ENCODE measurements around the gene BIK. TPM values are rescaled to one million over a fixed set of nuclear protein-coding genes. Genes with fewer than 3 reads are reported as not detected.

Gene BIK
- total and polyA plus RNA-seq, 2 experiments from 2014 or later, result 9.6 to 9.8 TPM

DNA sequence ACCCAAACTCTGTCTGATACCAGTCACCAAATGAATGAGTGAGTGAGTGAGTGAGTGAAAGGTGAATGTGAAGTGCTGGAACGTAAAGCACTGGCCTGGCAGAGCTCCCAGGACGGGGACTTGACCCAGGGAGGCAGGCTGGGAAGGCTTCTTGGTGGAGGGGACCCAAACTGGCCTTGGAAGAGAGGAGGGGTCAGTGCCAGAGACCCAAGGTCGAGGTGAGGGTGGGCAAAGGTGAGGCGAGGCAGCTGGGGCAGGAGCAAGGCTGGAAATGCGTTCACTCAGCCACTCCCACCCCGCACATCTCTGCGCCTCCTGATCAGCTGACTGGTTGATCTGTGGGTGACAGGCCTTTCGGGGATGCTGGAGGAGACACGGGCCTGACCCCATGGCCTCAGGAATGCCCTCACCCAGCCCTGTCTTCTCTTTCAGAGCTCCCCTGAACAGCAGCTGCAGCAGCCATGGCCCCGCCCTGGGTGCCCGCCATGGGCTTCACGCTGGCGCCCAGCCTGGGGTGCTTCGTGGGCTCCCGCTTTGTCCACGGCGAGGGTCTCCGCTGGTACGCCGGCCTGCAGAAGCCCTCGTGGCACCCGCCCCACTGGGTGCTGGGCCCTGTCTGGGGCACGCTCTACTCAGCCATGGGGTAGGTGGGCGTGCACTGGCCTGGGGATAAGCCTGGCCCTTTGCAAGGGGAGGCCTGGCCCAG lies 48.4 kb downstream of the BIK start:
- H3K9me3 Mint-ChIP-seq, result no peaks in the 10 kb centered on the region
- no peaks in the 10 kb centered on the region for H3F3A ChIP-seq (replicated peaks; ENCODE audit: low read depth)
- no peaks in the 10 kb centered on the region for H3K79me2 ChIP-seq (replicated peaks; ENCODE audit: insufficient read depth)
- no peak overlapping the region for H3K4me3 Mint-ChIP-seq
- H2AFZ ChIP-seq, result no peak overlapping the region
- no peaks in the 10 kb centered on the region for H3K27me3 ChIP-seq (ENCODE audit: insufficient read depth)
- no peaks in the 10 kb centered on the region for H3K4me1 ChIP-seq (ENCODE audit: insufficient read depth)
- DNase-seq (ENCODE audit: low spot score), result no peak
- H3K4me2 ChIP-seq, result no peak overlapping the region
- no peak overlapping the region for H3K4me3 ChIP-seq
- H3K27ac ChIP-seq (ENCODE audit: low read depth), result no peak overlapping the region
- no peaks in the 10 kb centered on the region for H3K36me3 Mint-ChIP-seq (ENCODE audit: low read depth)
- no peak overlapping the region for H3K27ac Mint-ChIP-seq
- H3K36me3 ChIP-seq (ENCODE audit: insufficient read depth), result no peaks in the 10 kb centered on the region
- H3K4me1 Mint-ChIP-seq, result peaks cover 3% of the 10 kb centered on the region; the same call in 2 of the 3 replicates
- TF ChIP-seq CREB1 (CRISPR knock-in tag; IDR thresholded peaks at IDR 0.05; ENCODE audit: low read depth), result no peak
- TF ChIP-seq, protein P1, sequence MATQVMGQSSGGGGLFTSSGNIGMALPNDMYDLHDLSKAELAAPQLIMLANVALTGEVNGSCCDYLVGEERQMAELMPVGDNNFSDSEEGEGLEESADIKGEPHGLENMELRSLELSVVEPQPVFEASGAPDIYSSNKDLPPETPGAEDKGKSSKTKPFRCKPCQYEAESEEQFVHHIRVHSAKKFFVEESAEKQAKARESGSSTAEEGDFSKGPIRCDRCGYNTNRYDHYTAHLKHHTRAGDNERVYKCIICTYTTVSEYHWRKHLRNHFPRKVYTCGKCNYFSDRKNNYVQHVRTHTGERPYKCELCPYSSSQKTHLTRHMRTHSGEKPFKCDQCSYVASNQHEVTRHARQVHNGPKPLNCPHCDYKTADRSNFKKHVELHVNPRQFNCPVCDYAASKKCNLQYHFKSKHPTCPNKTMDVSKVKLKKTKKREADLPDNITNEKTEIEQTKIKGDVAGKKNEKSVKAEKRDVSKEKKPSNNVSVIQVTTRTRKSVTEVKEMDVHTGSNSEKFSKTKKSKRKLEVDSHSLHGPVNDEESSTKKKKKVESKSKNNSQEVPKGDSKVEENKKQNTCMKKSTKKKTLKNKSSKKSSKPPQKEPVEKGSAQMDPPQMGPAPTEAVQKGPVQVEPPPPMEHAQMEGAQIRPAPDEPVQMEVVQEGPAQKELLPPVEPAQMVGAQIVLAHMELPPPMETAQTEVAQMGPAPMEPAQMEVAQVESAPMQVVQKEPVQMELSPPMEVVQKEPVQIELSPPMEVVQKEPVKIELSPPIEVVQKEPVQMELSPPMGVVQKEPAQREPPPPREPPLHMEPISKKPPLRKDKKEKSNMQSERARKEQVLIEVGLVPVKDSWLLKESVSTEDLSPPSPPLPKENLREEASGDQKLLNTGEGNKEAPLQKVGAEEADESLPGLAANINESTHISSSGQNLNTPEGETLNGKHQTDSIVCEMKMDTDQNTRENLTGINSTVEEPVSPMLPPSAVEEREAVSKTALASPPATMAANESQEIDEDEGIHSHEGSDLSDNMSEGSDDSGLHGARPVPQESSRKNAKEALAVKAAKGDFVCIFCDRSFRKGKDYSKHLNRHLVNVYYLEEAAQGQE (IDR thresholded peaks at IDR 0.05; ENCODE audit: unreplicated experiment), result no peak
- TF ChIP-seq NANOG (IDR thresholded peaks at IDR 0.05; ENCODE audit: borderline replicate concordance), result no peak
- no peak for TF ChIP-seq EZH2 (IDR thresholded peaks at IDR 0.05; ENCODE audit: low read depth, unreplicated experiment)
- TF ChIP-seq, protein P2, sequence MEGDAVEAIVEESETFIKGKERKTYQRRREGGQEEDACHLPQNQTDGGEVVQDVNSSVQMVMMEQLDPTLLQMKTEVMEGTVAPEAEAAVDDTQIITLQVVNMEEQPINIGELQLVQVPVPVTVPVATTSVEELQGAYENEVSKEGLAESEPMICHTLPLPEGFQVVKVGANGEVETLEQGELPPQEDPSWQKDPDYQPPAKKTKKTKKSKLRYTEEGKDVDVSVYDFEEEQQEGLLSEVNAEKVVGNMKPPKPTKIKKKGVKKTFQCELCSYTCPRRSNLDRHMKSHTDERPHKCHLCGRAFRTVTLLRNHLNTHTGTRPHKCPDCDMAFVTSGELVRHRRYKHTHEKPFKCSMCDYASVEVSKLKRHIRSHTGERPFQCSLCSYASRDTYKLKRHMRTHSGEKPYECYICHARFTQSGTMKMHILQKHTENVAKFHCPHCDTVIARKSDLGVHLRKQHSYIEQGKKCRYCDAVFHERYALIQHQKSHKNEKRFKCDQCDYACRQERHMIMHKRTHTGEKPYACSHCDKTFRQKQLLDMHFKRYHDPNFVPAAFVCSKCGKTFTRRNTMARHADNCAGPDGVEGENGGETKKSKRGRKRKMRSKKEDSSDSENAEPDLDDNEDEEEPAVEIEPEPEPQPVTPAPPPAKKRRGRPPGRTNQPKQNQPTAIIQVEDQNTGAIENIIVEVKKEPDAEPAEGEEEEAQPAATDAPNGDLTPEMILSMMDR (conservative IDR thresholded peaks at IDR 0.05; ENCODE audit: low read depth in 2 of 2), result no peak
- TF ChIP-seq, protein P3, sequence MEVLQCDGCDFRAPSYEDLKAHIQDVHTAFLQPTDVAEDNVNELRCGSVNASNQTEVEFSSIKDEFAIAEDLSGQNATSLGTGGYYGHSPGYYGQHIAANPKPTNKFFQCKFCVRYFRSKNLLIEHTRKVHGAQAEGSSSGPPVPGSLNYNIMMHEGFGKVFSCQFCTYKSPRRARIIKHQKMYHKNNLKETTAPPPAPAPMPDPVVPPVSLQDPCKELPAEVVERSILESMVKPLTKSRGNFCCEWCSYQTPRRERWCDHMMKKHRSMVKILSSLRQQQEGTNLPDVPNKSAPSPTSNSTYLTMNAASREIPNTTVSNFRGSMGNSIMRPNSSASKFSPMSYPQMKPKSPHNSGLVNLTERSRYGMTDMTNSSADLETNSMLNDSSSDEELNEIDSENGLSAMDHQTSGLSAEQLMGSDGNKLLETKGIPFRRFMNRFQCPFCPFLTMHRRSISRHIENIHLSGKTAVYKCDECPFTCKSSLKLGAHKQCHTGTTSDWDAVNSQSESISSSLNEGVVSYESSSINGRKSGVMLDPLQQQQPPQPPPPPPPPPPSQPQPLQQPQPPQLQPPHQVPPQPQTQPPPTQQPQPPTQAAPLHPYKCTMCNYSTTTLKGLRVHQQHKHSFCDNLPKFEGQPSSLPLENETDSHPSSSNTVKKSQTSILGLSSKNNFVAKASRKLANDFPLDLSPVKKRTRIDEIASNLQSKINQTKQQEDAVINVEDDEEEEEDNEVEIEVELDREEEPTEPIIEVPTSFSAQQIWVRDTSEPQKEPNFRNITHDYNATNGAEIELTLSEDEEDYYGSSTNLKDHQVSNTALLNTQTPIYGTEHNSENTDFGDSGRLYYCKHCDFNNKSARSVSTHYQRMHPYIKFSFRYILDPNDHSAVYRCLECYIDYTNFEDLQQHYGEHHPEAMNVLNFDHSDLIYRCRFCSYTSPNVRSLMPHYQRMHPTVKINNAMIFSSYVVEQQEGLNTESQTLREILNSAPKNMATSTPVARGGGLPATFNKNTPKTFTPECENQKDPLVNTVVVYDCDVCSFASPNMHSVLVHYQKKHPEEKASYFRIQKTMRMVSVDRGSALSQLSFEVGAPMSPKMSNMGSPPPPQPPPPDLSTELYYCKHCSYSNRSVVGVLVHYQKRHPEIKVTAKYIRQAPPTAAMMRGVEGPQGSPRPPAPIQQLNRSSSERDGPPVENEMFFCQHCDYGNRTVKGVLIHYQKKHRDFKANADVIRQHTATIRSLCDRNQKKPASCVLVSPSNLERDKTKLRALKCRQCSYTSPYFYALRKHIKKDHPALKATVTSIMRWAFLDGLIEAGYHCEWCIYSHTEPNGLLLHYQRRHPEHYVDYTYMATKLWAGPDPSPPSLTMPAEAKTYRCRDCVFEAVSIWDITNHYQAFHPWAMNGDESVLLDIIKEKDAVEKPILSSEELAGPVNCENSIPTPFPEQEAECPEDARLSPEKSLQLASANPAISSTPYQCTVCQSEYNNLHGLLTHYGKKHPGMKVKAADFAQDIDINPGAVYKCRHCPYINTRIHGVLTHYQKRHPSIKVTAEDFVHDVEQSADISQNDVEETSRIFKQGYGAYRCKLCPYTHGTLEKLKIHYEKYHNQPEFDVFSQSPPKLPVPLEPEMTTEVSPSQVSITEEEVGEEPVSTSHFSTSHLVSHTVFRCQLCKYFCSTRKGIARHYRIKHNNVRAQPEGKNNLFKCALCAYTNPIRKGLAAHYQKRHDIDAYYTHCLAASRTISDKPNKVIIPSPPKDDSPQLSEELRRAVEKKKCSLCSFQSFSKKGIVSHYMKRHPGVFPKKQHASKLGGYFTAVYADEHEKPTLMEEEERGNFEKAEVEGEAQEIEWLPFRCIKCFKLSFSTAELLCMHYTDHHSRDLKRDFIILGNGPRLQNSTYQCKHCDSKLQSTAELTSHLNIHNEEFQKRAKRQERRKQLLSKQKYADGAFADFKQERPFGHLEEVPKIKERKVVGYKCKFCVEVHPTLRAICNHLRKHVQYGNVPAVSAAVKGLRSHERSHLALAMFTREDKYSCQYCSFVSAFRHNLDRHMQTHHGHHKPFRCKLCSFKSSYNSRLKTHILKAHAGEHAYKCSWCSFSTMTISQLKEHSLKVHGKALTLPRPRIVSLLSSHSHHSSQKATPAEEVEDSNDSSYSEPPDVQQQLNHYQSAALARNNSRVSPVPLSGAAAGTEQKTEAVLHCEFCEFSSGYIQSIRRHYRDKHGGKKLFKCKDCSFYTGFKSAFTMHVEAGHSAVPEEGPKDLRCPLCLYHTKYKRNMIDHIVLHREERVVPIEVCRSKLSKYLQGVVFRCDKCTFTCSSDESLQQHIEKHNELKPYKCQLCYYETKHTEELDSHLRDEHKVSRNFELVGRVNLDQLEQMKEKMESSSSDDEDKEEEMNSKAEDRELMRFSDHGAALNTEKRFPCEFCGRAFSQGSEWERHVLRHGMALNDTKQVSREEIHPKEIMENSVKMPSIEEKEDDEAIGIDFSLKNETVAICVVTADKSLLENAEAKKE (CRISPR knock-in tag; IDR thresholded peaks at IDR 0.05), result no peak
- no peak for TF ChIP-seq EZH2phosphoT487 (IDR thresholded peaks at IDR 0.05; ENCODE audit: unreplicated experiment)
- no peak for TF ChIP-seq JUNB (IDR thresholded peaks at IDR 0.05; ENCODE audit: unreplicated experiment)
- no peak for TF ChIP-seq ZNF331 (CRISPR knock-in tag; IDR thresholded peaks at IDR 0.05; ENCODE audit: low read depth)
- no peak for TF ChIP-seq POLR2AphosphoS5 (IDR thresholded peaks at IDR 0.05; ENCODE audit: low read depth)
- TF ChIP-seq, protein P4, sequence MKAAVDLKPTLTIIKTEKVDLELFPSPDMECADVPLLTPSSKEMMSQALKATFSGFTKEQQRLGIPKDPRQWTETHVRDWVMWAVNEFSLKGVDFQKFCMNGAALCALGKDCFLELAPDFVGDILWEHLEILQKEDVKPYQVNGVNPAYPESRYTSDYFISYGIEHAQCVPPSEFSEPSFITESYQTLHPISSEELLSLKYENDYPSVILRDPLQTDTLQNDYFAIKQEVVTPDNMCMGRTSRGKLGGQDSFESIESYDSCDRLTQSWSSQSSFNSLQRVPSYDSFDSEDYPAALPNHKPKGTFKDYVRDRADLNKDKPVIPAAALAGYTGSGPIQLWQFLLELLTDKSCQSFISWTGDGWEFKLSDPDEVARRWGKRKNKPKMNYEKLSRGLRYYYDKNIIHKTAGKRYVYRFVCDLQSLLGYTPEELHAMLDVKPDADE (IDR thresholded peaks at IDR 0.05), result no peak
- no peak for TF ChIP-seq STAT1 (IDR thresholded peaks at IDR 0.05; ENCODE audit: unreplicated experiment)
- no peak for TF ChIP-seq ZNF114 (CRISPR knock-in tag; IDR thresholded peaks at IDR 0.05)
- H3K27me3 Mint-ChIP-seq (ENCODE audit: insufficient read depth, low read depth, poor library complexity), result peaks cover 12% of the 10 kb centered on the region
- no peak for ATAC-seq
- H3K9me2 ChIP-seq (ENCODE audit: insufficient read depth), result no peaks in the 10 kb centered on the region
- no peaks in the 10 kb centered on the region for H4K20me1 ChIP-seq (replicated peaks; ENCODE audit: insufficient read depth)
